GM12892 (cell line): ENCODE results near the gene FRG1.
"Not testable (repeated sequence)": the region's sequence is repeated elsewhere in the genome, so short reads cannot be mapped to it uniquely, and the experiment has no call there.

Experiments
- DNase-seq: peaks from one replicate; pipeline ENCODE4 v3.0.0; 2011; ENCODE audit not compliant: insufficient read length
- FAIRE-seq: peaks from 2 replicates; lab custom pipeline; 2011; peaks lifted over from hg19 to GRCh38; lab: Jason Lieb, UNC
- POLR2A ChIP-seq: IDR thresholded peaks from 2 replicates; pipeline ENCODE4 v1.6.1; 2011; ENCODE audit warnings: low read depth, low read length, control low read depth
- POLR2AphosphoS5 ChIP-seq: IDR thresholded peaks from 2 replicates; pipeline ENCODE4 v1.6.1; 2011; ENCODE audit warnings: low read depth, low read length, control low read depth
- TAF1 ChIP-seq: IDR thresholded peaks from 2 replicates; pipeline ENCODE4 v1.6.1; 2011; ENCODE audit warnings: low read depth, mild to moderate bottlenecking, control low read depth, low read length, borderline replicate concordance

FRG1 gene

GRCh38 chr4:189973646-189974045, 33.0 kb downstream of the FRG1 start:
- TF ChIP-seq TAF1 (no peak), POLR2AphosphoS5 (no peak), POLR2A (no peak)
- FAIRE-seq, result no peak
- no peak for DNase-seq

GRCh38 chr4:189974056-189974455, 33.4 kb downstream of the FRG1 start:
- DNase-seq, result no peak
- FAIRE-seq, result no peak
- no peak for TF ChIP-seq TAF1
- no peak for TF ChIP-seq POLR2AphosphoS5
- no peak for TF ChIP-seq POLR2A

GRCh38 chr4:189979196-189980047, 38.8 kb downstream of the FRG1 start:
- no peak for TF ChIP-seq POLR2A
- TF ChIP-seq POLR2AphosphoS5, result no peak
- TF ChIP-seq TAF1, result no peak

GRCh38 chr4:189980292-189980691, 39.6 kb downstream of the FRG1 start:
- not testable (repeated sequence) for FAIRE-seq, DNase-seq

More at GRCh38 chr4:189979196-189980047, 38.8 kb downstream of the FRG1 start:
- DNase-seq (no peak), FAIRE-seq (no peak)

- no peak for DNase-seq
- TF ChIP-seq POLR2AphosphoS5 (no peak), POLR2A (no peak), TAF1 (no peak)
- no peak for FAIRE-seq
Measured at GRCh38 chr4:189981970-189982369, 41.3 kb downstream of the FRG1 start.

- not testable (repeated sequence) for FAIRE-seq, DNase-seq
Measured at GRCh38 chr4:189983916-189984526, 43.3 kb downstream of the FRG1 start.

- not testable (repeated sequence) for FAIRE-seq, DNase-seq
Measured at GRCh38 chr4:189984661-189985060, 44.0 kb downstream of the FRG1 start.

GRCh38 chr4:189985651-189986243, 45.1 kb downstream of the FRG1 start:
- DNase-seq, FAIRE-seq: not testable (repeated sequence)

GRCh38 chr4:189988877-189989431, 48.3 kb downstream of the FRG1 start:
- DNase-seq, result no peak
- no peak for FAIRE-seq
- no peak for TF ChIP-seq POLR2AphosphoS5
- no peak for TF ChIP-seq POLR2A
- TF ChIP-seq TAF1, result no peak

- not testable (repeated sequence) for DNase-seq, FAIRE-seq
Measured at GRCh38 chr4:189989941-189990340, 49.3 kb downstream of the FRG1 start.
